HL-60/S4 treated with phorbol 12-myristate 13-acetate at 8.2 ng/mL for 4 days and 3 days (cell line): Measurements from ENCODE around the gene JAZF1.

Experiments
- in situ Hi-C: fragments of 300-500 bp; cut with MboI; formaldehyde crosslinking; loops from 2 replicates; pipeline ENCODE4 v1.15.0; 2022; ENCODE audit warnings: low sequenced_read_pairs

The JAZF1 gene

GRCh38 chr7:27952456-27953285 lies 227.9 kb downstream of the JAZF1 start:
- in situ Hi-C loops: no loop called here

- in situ Hi-C loops: no loop called here
Observed at GRCh38 chr7:27950123-27950522, 230.5 kb downstream of the JAZF1 start.

- in situ Hi-C loops: no loop called here
Observed at GRCh38 chr7:27948861-27949260, 231.7 kb downstream of the JAZF1 start.

- in situ Hi-C loops: no loop called here
Observed at GRCh38 chr7:27947586-27948278, 232.9 kb downstream of the JAZF1 start.

- in situ Hi-C loops: no loop called here
Observed at GRCh38 chr7:27946351-27946750, 234.2 kb downstream of the JAZF1 start.

- in situ Hi-C loops: no loop called here
Observed at GRCh38 chr7:27945058-27945795, 235.4 kb downstream of the JAZF1 start.

- in situ Hi-C loops: no loop called here
Observed at GRCh38 chr7:27944643-27945042, 236.0 kb downstream of the JAZF1 start.

GRCh38 chr7:27943241-27943640 lies 237.4 kb downstream of the JAZF1 start:
- in situ Hi-C loops: no loop called here

- in situ Hi-C loops: no loop called here
Observed at GRCh38 chr7:27942711-27943110, 237.9 kb downstream of the JAZF1 start.

- in situ Hi-C loops: no loop called here
Observed at GRCh38 chr7:27941522-27941921, 239.1 kb downstream of the JAZF1 start.

GRCh38 chr7:27940341-27940740 lies 240.3 kb downstream of the JAZF1 start:
- in situ Hi-C loops: no loop called here

GRCh38 chr7:27939893-27940292 lies 240.7 kb downstream of the JAZF1 start:
- in situ Hi-C loops: no loop called here

- in situ Hi-C loops: no loop called here
Observed at GRCh38 chr7:27936768-27937102, 243.9 kb downstream of the JAZF1 start.

GRCh38 chr7:27936047-27936767 lies 244.4 kb downstream of the JAZF1 start:
- in situ Hi-C loops: no loop called here

GRCh38 chr7:27933671-27934565 lies 246.7 kb downstream of the JAZF1 start:
- in situ Hi-C loops: no loop called here

- in situ Hi-C loops: no loop called here
Observed at GRCh38 chr7:27930910-27931476, 249.6 kb downstream of the JAZF1 start.

GRCh38 chr7:27929127-27929526 lies 251.5 kb downstream of the JAZF1 start:
- in situ Hi-C loops: no loop called here

- in situ Hi-C loops: no loop called here
Observed at GRCh38 chr7:27928001-27928400, 252.6 kb downstream of the JAZF1 start.

GRCh38 chr7:27925573-27926201 lies 254.9 kb downstream of the JAZF1 start:
- in situ Hi-C loops: no loop called here
